Measurements from ENCODE around the gene CLPX.

- TF ChIP-seq, protein P1, sequence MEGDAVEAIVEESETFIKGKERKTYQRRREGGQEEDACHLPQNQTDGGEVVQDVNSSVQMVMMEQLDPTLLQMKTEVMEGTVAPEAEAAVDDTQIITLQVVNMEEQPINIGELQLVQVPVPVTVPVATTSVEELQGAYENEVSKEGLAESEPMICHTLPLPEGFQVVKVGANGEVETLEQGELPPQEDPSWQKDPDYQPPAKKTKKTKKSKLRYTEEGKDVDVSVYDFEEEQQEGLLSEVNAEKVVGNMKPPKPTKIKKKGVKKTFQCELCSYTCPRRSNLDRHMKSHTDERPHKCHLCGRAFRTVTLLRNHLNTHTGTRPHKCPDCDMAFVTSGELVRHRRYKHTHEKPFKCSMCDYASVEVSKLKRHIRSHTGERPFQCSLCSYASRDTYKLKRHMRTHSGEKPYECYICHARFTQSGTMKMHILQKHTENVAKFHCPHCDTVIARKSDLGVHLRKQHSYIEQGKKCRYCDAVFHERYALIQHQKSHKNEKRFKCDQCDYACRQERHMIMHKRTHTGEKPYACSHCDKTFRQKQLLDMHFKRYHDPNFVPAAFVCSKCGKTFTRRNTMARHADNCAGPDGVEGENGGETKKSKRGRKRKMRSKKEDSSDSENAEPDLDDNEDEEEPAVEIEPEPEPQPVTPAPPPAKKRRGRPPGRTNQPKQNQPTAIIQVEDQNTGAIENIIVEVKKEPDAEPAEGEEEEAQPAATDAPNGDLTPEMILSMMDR (conservative IDR thresholded peaks at IDR 0.05), result no peak
- no peak for TF ChIP-seq EZH2 (IDR thresholded peaks at IDR 0.05; ENCODE audit: low read depth)
These were observed 36.6 kb upstream of the CLPX start for GRCh38 chr15:65221697-65222096.
